ENCODE data around the gene LAMA2. TPM values are rescaled to one million over a fixed set of nuclear protein-coding genes. Genes with fewer than 3 reads are reported as not detected.

LAMA2 gene
- 10 to 100 TPM; 15.1 to 27.3 (median 25.0) TPM for total RNA-seq

- Histone ChIP-seq H3K9me3 (no peaks in the 10 kb centered on the region), H3K4me1 (no peaks in the 10 kb centered on the region), H3K36me3 (no peaks in the 10 kb centered on the region), H3K27ac (peak within 1 kb of the TSS; percentile 63), H3K4me3 (peak within 1 kb of the TSS; percentile 46), H3K27me3 (no peaks in the 10 kb centered on the region)
- peak; percentile 86 to 91 for DNase-seq (ENCODE audit: low spot score in 2 of 2)
- 6% methylated on average over 17 of the region's 36 CpGs for WGBS
- peak in 2 of 3 donors; percentile 13 to 31 for TF ChIP-seq POLR2AphosphoS5 (IDR thresholded peaks at IDR 0.05)
- TF ChIP-seq, protein P1, sequence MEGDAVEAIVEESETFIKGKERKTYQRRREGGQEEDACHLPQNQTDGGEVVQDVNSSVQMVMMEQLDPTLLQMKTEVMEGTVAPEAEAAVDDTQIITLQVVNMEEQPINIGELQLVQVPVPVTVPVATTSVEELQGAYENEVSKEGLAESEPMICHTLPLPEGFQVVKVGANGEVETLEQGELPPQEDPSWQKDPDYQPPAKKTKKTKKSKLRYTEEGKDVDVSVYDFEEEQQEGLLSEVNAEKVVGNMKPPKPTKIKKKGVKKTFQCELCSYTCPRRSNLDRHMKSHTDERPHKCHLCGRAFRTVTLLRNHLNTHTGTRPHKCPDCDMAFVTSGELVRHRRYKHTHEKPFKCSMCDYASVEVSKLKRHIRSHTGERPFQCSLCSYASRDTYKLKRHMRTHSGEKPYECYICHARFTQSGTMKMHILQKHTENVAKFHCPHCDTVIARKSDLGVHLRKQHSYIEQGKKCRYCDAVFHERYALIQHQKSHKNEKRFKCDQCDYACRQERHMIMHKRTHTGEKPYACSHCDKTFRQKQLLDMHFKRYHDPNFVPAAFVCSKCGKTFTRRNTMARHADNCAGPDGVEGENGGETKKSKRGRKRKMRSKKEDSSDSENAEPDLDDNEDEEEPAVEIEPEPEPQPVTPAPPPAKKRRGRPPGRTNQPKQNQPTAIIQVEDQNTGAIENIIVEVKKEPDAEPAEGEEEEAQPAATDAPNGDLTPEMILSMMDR (IDR thresholded peaks at IDR 0.05), result no peak
- TF ChIP-seq EP300 (IDR thresholded peaks at IDR 0.05), result no peak
- peak in 1 of 2 donors; percentile 37 for TF ChIP-seq POLR2A (IDR thresholded peaks at IDR 0.05)
Measured at GRCh38 chr6:128882991-128883611, at the start of gene LAMA2. Gene LAMA2 (plus strand): TSS chr6:128883138. CDS start chr6:128883246, 108 bp downstream.

GRCh38 chr6:128836761-128837160, 46.2 kb upstream of the LAMA2 start:
- Histone ChIP-seq H3K27ac (no peak overlapping the region), H3K9me3 (no peaks in the 10 kb centered on the region), H3K4me1 (no peaks in the 10 kb centered on the region), H3K4me3 (no peak overlapping the region), H3K27me3 (no peaks in the 10 kb centered on the region), H3K36me3 (no peaks in the 10 kb centered on the region)
- no peak for DNase-seq (ENCODE audit: low spot score in 2 of 2)
- WGBS, result 38% methylated on average over 1 of the region's 1 CpG
- TF ChIP-seq POLR2AphosphoS5 (IDR thresholded peaks at IDR 0.05), result no peak
- TF ChIP-seq, protein P1 (IDR thresholded peaks at IDR 0.05), result no peak

GRCh38 chr6:128841518-128841917, 41.4 kb upstream of the LAMA2 start:
- H3K9me3 ChIP-seq, result no peaks in the 10 kb centered on the region
- no peaks in the 10 kb centered on the region for H3K27me3 ChIP-seq
- WGBS, result 71% methylated on average over 4 of the region's 4 CpGs
- no peaks in the 10 kb centered on the region for H3K36me3 ChIP-seq
- DNase-seq (ENCODE audit: low spot score in 2 of 2), result no peak
- no peak overlapping the region for H3K4me3 ChIP-seq
- no peaks in the 10 kb centered on the region for H3K4me1 ChIP-seq
- TF ChIP-seq POLR2AphosphoS5 (IDR thresholded peaks at IDR 0.05) (no peak), POLR2A (IDR thresholded peaks at IDR 0.05) (no peak), EP300 (IDR thresholded peaks at IDR 0.05) (no peak)
- TF ChIP-seq, protein P1 (IDR thresholded peaks at IDR 0.05), result no peak
- H3K27ac ChIP-seq, result no peak overlapping the region

- no peak for DNase-seq (ENCODE audit: low spot score in 2 of 2)
- 85% methylated on average over 2 of the region's 2 CpGs for WGBS
- Histone ChIP-seq H3K27ac (no peak overlapping the region), H3K36me3 (no peaks in the 10 kb centered on the region), H3K27me3 (no peaks in the 10 kb centered on the region), H3K9me3 (no peaks in the 10 kb centered on the region), H3K4me3 (no peak overlapping the region), H3K4me1 (no peaks in the 10 kb centered on the region)
- TF ChIP-seq POLR2A (IDR thresholded peaks at IDR 0.05) (no peak), EP300 (IDR thresholded peaks at IDR 0.05) (no peak)
Measured at GRCh38 chr6:128844598-128844997, 38.3 kb upstream of the LAMA2 start.

DNA sequence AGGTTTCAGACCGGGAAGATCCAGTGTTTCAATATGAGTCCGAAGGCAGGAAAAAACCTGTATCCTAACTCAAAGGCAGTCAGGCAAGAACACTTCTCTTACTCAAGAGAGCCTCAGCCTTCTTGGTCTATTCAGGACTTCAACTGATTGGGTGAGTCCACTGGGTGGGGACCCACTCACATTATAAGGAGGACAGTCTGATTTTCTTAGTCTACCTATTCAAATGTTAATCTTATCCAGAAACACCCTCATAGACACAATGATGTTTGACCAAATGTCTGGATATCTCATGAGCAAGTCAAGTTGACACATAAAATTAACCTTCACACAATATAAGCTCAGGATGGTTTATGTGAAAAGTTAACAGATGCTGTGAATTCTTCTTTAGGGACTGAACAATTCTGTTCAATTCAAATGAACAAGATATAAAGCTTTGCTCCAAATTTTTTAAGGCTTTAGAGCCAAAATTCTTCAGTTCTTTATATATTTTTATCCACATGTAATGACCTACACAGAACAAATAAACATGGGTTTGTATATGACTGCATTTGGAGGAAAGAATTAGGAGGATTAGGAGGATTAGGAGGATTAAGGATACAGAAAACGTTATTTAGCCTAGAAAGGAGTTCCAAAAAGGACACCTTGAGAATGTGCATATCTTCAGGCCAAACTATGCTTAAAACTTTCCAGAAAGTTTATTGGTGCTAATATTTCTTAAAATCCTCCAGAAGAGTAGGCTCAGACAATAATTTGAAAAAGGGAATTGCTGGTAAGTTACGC, 35.3 kb upstream of the LAMA2 start:
- Histone ChIP-seq H3K4me1 (no peaks in the 10 kb centered on the region), H3K27ac (no peak overlapping the region), H3K9me3 (no peaks in the 10 kb centered on the region), H3K27me3 (no peaks in the 10 kb centered on the region), H3K4me3 (no peak overlapping the region), H3K36me3 (no peaks in the 10 kb centered on the region)
- 77% methylated on average over 4 of the region's 4 CpGs for WGBS
- TF ChIP-seq EP300 (IDR thresholded peaks at IDR 0.05) (no peak), POLR2A (IDR thresholded peaks at IDR 0.05) (no peak), POLR2AphosphoS5 (IDR thresholded peaks at IDR 0.05) (no peak)
- TF ChIP-seq, protein P1 (IDR thresholded peaks at IDR 0.05), result no peak
- no peak for DNase-seq (ENCODE audit: low spot score in 2 of 2)

All from suprapubic skin (tissue), 4 donors.